BLaER1 treated with 17β-estradiol and CSF1 and Interleukin-3, amounts not matched to agents 10 nM and 100 nM (cell line): ENCODE data around the gene PAN2.
"Not testable (repeated sequence)": the region's sequence is repeated elsewhere in the genome, so short reads cannot be mapped to it uniquely, and the experiment has no call there.

ENCODE experiments used
- H3K27ac ChIP-seq, 11 experiments: shearing (Covaris generic); formaldehyde crosslinking; 2 replicates each; pipeline ENCODE4 v1.8.1; 2022
- H3K27me3 ChIP-seq, 11 experiments: shearing (Covaris generic); formaldehyde crosslinking; 2 replicates each; pipeline ENCODE4 v1.8.1; 2022
- H3K36me3 ChIP-seq, 11 experiments: shearing (Covaris generic); formaldehyde crosslinking; 2 replicates each; pipeline ENCODE4 v1.8.1; 2022
- H3K4me1 ChIP-seq, 10 experiments: shearing (Covaris generic); formaldehyde crosslinking; 2 replicates each; pipeline ENCODE4 v1.8.1; 2022
- H3K4me2 ChIP-seq, 11 experiments: shearing (Covaris generic); formaldehyde crosslinking; 2 replicates each; pipeline ENCODE4 v1.8.1; 2022
- H3K4me3 ChIP-seq, 10 experiments: shearing (Covaris generic); formaldehyde crosslinking; 2 replicates each; pipeline ENCODE4 v1.8.1; 2022
- H3K9ac ChIP-seq, 11 experiments: shearing (Covaris generic); formaldehyde crosslinking; 2 replicates each; pipeline ENCODE4 v1.8.1; 2022
- H3K9me3 ChIP-seq, 11 experiments: shearing (Covaris generic); formaldehyde crosslinking; replicated peaks in 1 of 11; 2 replicates each; pipeline ENCODE4 v1.8.1; 2022
- H4K20me1 ChIP-seq, 11 experiments: shearing (Covaris generic); formaldehyde crosslinking; 2 replicates each; pipeline ENCODE4 v1.8.1; 2022
- Cebpa-rat ChIP-seq, 11 experiments: shearing (Covaris generic); IDR thresholded peaks; 2 replicates each; pipeline ENCODE4 v1.8.1; 2022

Gene PAN2

GRCh38 chr12:56324206-56324605 lies 9.6 kb downstream of the PAN2 start:
- no peaks in the 10 kb centered on the region for H4K20me1 ChIP-seq
- no peak overlapping the region for H3K9ac ChIP-seq
- H3K36me3 ChIP-seq, result peaks cover 63 to 85% (median 78%) of the 10 kb centered on the region in 11 experiments
- H3K9me3 ChIP-seq, result no peaks in the 10 kb centered on the region
- no peak overlapping the region for H3K27ac ChIP-seq
- no peak overlapping the region for H3K4me3 ChIP-seq
- H3K27me3 ChIP-seq, result no peaks in the 10 kb centered on the region
- no peak for TF ChIP-seq Cebpa-rat (IDR thresholded peaks at IDR 0.05)
- H3K4me1 ChIP-seq, result peaks cover 7 to 20% (median 15%) of the 10 kb centered on the region in 10 experiments; a peak in 19 of 20 replicates
- no peak overlapping the region for H3K4me2 ChIP-seq

GRCh38 chr12:56321610-56322009 lies 12.2 kb downstream of the PAN2 start:
- TF ChIP-seq Cebpa-rat (IDR thresholded peaks at IDR 0.05), result peak in 9 of 11 experiments; percentile 34 to 88 (median 73); a peak in 14 of 22 replicates
- H3K4me3 ChIP-seq, H3K4me2 ChIP-seq, H4K20me1 ChIP-seq, H3K9ac ChIP-seq, H3K27ac ChIP-seq, H3K9me3 ChIP-seq, H3K27me3 ChIP-seq: not testable (repeated sequence)
- Histone ChIP-seq H3K36me3 (peaks cover 55 to 86% (median 73%) of the 10 kb centered on the region in 11 experiments), H3K4me1 (peaks cover 7 to 20% (median 11%) of the 10 kb centered on the region in 10 experiments)

GRCh38 chr12:56321027-56321426 lies 12.8 kb downstream of the PAN2 start:
- H3K4me2 ChIP-seq, result no peak overlapping the region
- H3K9me3 ChIP-seq, result no peaks in the 10 kb centered on the region
- H3K27ac ChIP-seq, result no peak overlapping the region
- TF ChIP-seq Cebpa-rat (IDR thresholded peaks at IDR 0.05), result peak in 1 of 11 experiments; percentile 5; a peak in 2 of 22 replicates
- peaks cover 8 to 20% (median 9%) of the 10 kb centered on the region in 10 experiments; a peak in 17 of 20 replicates for H3K4me1 ChIP-seq
- H3K36me3 ChIP-seq, result peaks cover 49 to 80% (median 67%) of the 10 kb centered on the region in 11 experiments
- no peak overlapping the region for H3K4me3 ChIP-seq
- no peaks in the 10 kb centered on the region for H4K20me1 ChIP-seq
- no peak overlapping the region for H3K9ac ChIP-seq
- no peaks in the 10 kb centered on the region for H3K27me3 ChIP-seq

- no peak for TF ChIP-seq Cebpa-rat (IDR thresholded peaks at IDR 0.05)
- H3K4me2 ChIP-seq, result no peak overlapping the region
- no peak overlapping the region for H3K9ac ChIP-seq
- no peaks in the 10 kb centered on the region for H3K27me3 ChIP-seq
- no peak overlapping the region for H3K4me3 ChIP-seq
- H3K27ac ChIP-seq, result no peak overlapping the region
- H3K36me3 ChIP-seq, result peaks cover 29 to 69% (median 55%) of the 10 kb centered on the region in 11 experiments
- peaks cover 17 to 32% (median 21%) of the 10 kb centered on the region in 10 experiments for H3K4me1 ChIP-seq
- H3K9me3 ChIP-seq, result no peaks in the 10 kb centered on the region
- H4K20me1 ChIP-seq, result no peaks in the 10 kb centered on the region
Observed at GRCh38 chr12:56317675-56318074, 16.1 kb downstream of the PAN2 start.

- Histone ChIP-seq H3K9me3 (no peaks in the 10 kb centered on the region), H3K4me1 (peaks cover 17 to 23% (median 20%) of the 10 kb centered on the region in 10 experiments), H3K4me2 (peak within 1 kb of the TSS; percentile 84 to 100 (median 94)), H3K4me3 (peak within 1 kb of the TSS; percentile 86 to 97 (median 90)), H4K20me1 (no peaks in the 10 kb centered on the region; a peak in 1 of 22 replicates), H3K27ac (peak within 1 kb of the TSS; percentile 87 to 95 (median 90)), H3K9ac (peak within 1 kb of the TSS; percentile 88 to 97 (median 94)), H3K27me3 (no peaks in the 10 kb centered on the region), H3K36me3 (peaks cover 36 to 76% (median 63%) of the 10 kb centered on the region in 11 experiments)
- no peak for TF ChIP-seq Cebpa-rat (IDR thresholded peaks at IDR 0.05)
Observed at GRCh38 chr12:56315622-56316473, 18.0 kb downstream of the PAN2 start, which contains the start of gene CNPY2. Gene CNPY2 (minus strand): TSS chr12:56315988. CDS start chr12:56315217, 771 bp downstream.

- H3K27me3 ChIP-seq, result no peaks in the 10 kb centered on the region
- H3K4me1 ChIP-seq, result peaks cover 19 to 27% (median 21%) of the 10 kb centered on the region in 10 experiments
- no peaks in the 10 kb centered on the region for H3K9me3 ChIP-seq
- no peaks in the 10 kb centered on the region; a peak in 2 of 22 replicates for H4K20me1 ChIP-seq
- H3K4me3 ChIP-seq, result peak overlapping the region; percentile 86 to 97 (median 90)
- H3K36me3 ChIP-seq, result peaks cover 42 to 77% (median 67%) of the 10 kb centered on the region in 11 experiments
- peak overlapping the region; percentile 87 to 95 (median 90) for H3K27ac ChIP-seq
- TF ChIP-seq Cebpa-rat (IDR thresholded peaks at IDR 0.05), result no peak
- H3K4me2 ChIP-seq, result peak overlapping the region; percentile 84 to 100 (median 94)
- peak overlapping the region; percentile 88 to 97 (median 94) for H3K9ac ChIP-seq
Observed at GRCh38 chr12:56315249-56315621, 18.6 kb downstream of the PAN2 start.

- Histone ChIP-seq H3K9me3 (no peaks in the 10 kb centered on the region), H3K4me3 (no peak overlapping the region), H3K36me3 (peaks cover 61 to 89% (median 86%) of the 10 kb centered on the region in 11 experiments), H3K4me1 (peaks cover 10 to 23% (median 12%) of the 10 kb centered on the region in 10 experiments), H3K4me2 (no peak overlapping the region), H4K20me1 (no peaks in the 10 kb centered on the region; a peak in 2 of 22 replicates), H3K27ac (no peak overlapping the region), H3K27me3 (no peaks in the 10 kb centered on the region), H3K9ac (peak overlapping the region in 2 of 11 experiments; percentile 12 to 22; a peak in 1 of 22 replicates)
- no peak for TF ChIP-seq Cebpa-rat (IDR thresholded peaks at IDR 0.05)
Observed at GRCh38 chr12:56311003-56311402, 22.8 kb downstream of the PAN2 start.

GRCh38 chr12:56308714-56309113 lies 25.1 kb downstream of the PAN2 start:
- Histone ChIP-seq H3K9me3 (no peaks in the 10 kb centered on the region), H3K9ac (no peak overlapping the region), H3K27ac (no peak overlapping the region), H3K36me3 (peaks cover 75 to 100% (median 99%) of the 10 kb centered on the region in 11 experiments), H3K4me2 (no peak overlapping the region), H3K27me3 (no peaks in the 10 kb centered on the region), H3K4me3 (no peak overlapping the region), H4K20me1 (no peaks in the 10 kb centered on the region; a peak in 2 of 22 replicates), H3K4me1 (peaks cover 0 to 14% (median 0%) of the 10 kb centered on the region in 10 experiments; a peak in 4 of 20 replicates)
- no peak for TF ChIP-seq Cebpa-rat (IDR thresholded peaks at IDR 0.05)

GRCh38 chr12:56307221-56307965 lies 26.4 kb downstream of the PAN2 start:
- Histone ChIP-seq H3K4me1 (peaks cover 7 to 16% (median 10%) of the 10 kb centered on the region in 10 experiments; a peak in 17 of 20 replicates), H4K20me1 (no peaks in the 10 kb centered on the region; a peak in 2 of 22 replicates), H3K27me3 (no peaks in the 10 kb centered on the region), H3K9ac (no peak overlapping the region), H3K9me3 (no peaks in the 10 kb centered on the region), H3K27ac (no peak overlapping the region), H3K4me3 (no peak overlapping the region), H3K36me3 (peaks cover 70 to 99% (median 92%) of the 10 kb centered on the region in 11 experiments), H3K4me2 (no peak overlapping the region)
- TF ChIP-seq Cebpa-rat (IDR thresholded peaks at IDR 0.05), result no peak
